GM23338 (cell line): Measurements from ENCODE around the gene KLHDC8A. TPM values are rescaled to one million over a fixed set of nuclear protein-coding genes. Genes with fewer than 3 reads are reported as not detected.

ENCODE experiments used
- ATAC-seq: fragments of 200-7000 bp; cut with Tn5 transposase; 3 replicates; pipeline ENCODE4 v1.9.1; 2020
- DNase-seq: peaks from one replicate; pipeline ENCODE4 v3.0.0-alpha.2; 2015; ENCODE audit warnings: low spot score
- H2AFZ ChIP-seq: fragments of 200-600 bp; sonication (generic); 2 replicates; pipeline ENCODE4 v1.8.0; 2016; ENCODE audit warnings: antibody characterized with exemption, mild to moderate bottlenecking, moderate library complexity
- H3F3A ChIP-seq: fragments of 200-600 bp; sonication (generic); replicated peaks from 2 replicates; pipeline ENCODE4 v1.8.0; 2017; ENCODE audit warnings: antibody characterized with exemption, mixed run types, low read depth
- H3K27ac ChIP-seq: fragments of 200-600 bp; sonication (generic); 2 replicates; pipeline ENCODE4 v1.6.1; 2016; ENCODE audit warnings: low read depth
- H3K27me3 ChIP-seq: fragments of 200-600 bp; sonication (generic); 2 replicates; pipeline ENCODE4 v1.8.0; 2016; ENCODE audit warnings: mild to moderate bottlenecking, mixed run types, moderate library complexity; ENCODE audit not compliant: insufficient read depth
- H3K36me3 ChIP-seq: fragments of 200-600 bp; sonication (generic); 2 replicates; pipeline ENCODE4 v1.8.0; 2016; ENCODE audit warnings: mild to moderate bottlenecking; ENCODE audit not compliant: insufficient read depth
- H3K4me1 ChIP-seq: fragments of 200-600 bp; sonication (generic); 2 replicates; pipeline ENCODE4 v1.8.0; 2016; ENCODE audit warnings: mild to moderate bottlenecking, moderate library complexity; ENCODE audit not compliant: insufficient read depth
- H3K4me2 ChIP-seq: fragments of 200-600 bp; sonication (generic); 2 replicates; pipeline ENCODE4 v1.7.1; 2017; ENCODE audit warnings: mixed run types
- H3K4me3 ChIP-seq: fragments of 200-600 bp; sonication (generic); 2 replicates; pipeline ENCODE4 v1.6.1; 2016; ENCODE audit warnings: mixed run types
- H3K79me2 ChIP-seq: fragments of 200-600 bp; sonication (generic); replicated peaks from 2 replicates; pipeline ENCODE4 v1.8.0; 2017; ENCODE audit warnings: mild to moderate bottlenecking; ENCODE audit not compliant: insufficient read depth
- H3K9me2 ChIP-seq: fragments of 200-600 bp; sonication (generic); 2 replicates; pipeline ENCODE4 v1.8.0; 2017; ENCODE audit not compliant: insufficient read depth
- H4K20me1 ChIP-seq: fragments of 200-600 bp; sonication (generic); replicated peaks from 2 replicates; pipeline ENCODE4 v1.8.0; 2017; ENCODE audit warnings: mild to moderate bottlenecking; ENCODE audit not compliant: insufficient read depth
- H3K27ac Mint-ChIP-seq: 2 replicates; pipeline ENCODE4 v1.8.0; 2020; ENCODE audit warnings: inconsistent platforms, mild to moderate bottlenecking, moderate library complexity, mixed read lengths
- H3K27me3 Mint-ChIP-seq: 3 replicates; pipeline ENCODE4 v1.8.0; 2022; ENCODE audit warnings: low read depth, mild to moderate bottlenecking, moderate library complexity, mixed read lengths, inconsistent platforms; ENCODE audit not compliant: insufficient read depth, poor library complexity
- H3K36me3 Mint-ChIP-seq: 3 replicates; pipeline ENCODE4 v1.8.0; 2021; ENCODE audit warnings: low read depth, mild to moderate bottlenecking, inconsistent platforms, moderate library complexity, mixed read lengths
- H3K4me1 Mint-ChIP-seq: 3 replicates; pipeline ENCODE4 v1.8.0; 2020; ENCODE audit warnings: mild to moderate bottlenecking, inconsistent platforms, mixed read lengths
- H3K4me3 Mint-ChIP-seq: 3 replicates; pipeline ENCODE4 v1.8.0; 2021; ENCODE audit warnings: moderate library complexity, mild to moderate bottlenecking, inconsistent platforms, mixed read lengths
- H3K9me3 Mint-ChIP-seq: 3 replicates; pipeline ENCODE4 v1.8.0; 2020; ENCODE audit warnings: moderate library complexity, mild to moderate bottlenecking, inconsistent platforms, mixed read lengths
- CREB1 ChIP-seq: fragments of 250-450 bp; sonication (Bioruptor Pico); IDR thresholded peaks from 2 replicates; pipeline ENCODE4 v1.5.0; 2020; ENCODE audit warnings: low read depth, mild to moderate bottlenecking, moderate library complexity
- CTCF ChIP-seq, 2 experiments: fragments of 200-600 bp in 1 of 2; sonication (generic) in 1 of 2; conservative IDR thresholded peaks; 2 replicates each; pipeline versions ENCODE4 v1.5.1 to v1.6.1; 2016 to 2017; ENCODE audit warnings: antibody characterized with exemption in 2 of 2, low read depth in 2 of 2, mild to moderate bottlenecking in 2 of 2, moderate library complexity in 1 of 2
- EZH2 ChIP-seq: fragments of 200-600 bp; sonication (generic); IDR thresholded peaks from one replicate; pipeline ENCODE4 v1.8.0; 2017; ENCODE audit warnings: antibody characterized with exemption, mild to moderate bottlenecking, low read depth; ENCODE audit not compliant: unreplicated experiment
- EZH2phosphoT487 ChIP-seq: fragments of 200-600 bp; sonication (generic); IDR thresholded peaks from one replicate; pipeline ENCODE4 v1.8.1; 2018; ENCODE audit warnings: antibody characterized with exemption; ENCODE audit not compliant: unreplicated experiment
- JUNB ChIP-seq: IDR thresholded peaks from one replicate; pipeline ENCODE4 v1.6.1; 2016; ENCODE audit warnings: antibody characterized with exemption; ENCODE audit not compliant: unreplicated experiment
- NANOG ChIP-seq: IDR thresholded peaks from 2 replicates; pipeline ENCODE4 v1.6.1; 2016; ENCODE audit warnings: antibody characterized with exemption, borderline replicate concordance
- POLR2AphosphoS5 ChIP-seq: IDR thresholded peaks from 2 replicates; pipeline ENCODE4 v1.6.1; 2016; ENCODE audit warnings: antibody characterized with exemption, low read depth
- STAT1 ChIP-seq: IDR thresholded peaks from one replicate; pipeline ENCODE4 v1.6.1; 2016; ENCODE audit warnings: antibody characterized with exemption; ENCODE audit not compliant: unreplicated experiment
- ZNF114 ChIP-seq: fragments of 250-450 bp; sonication (Bioruptor Pico); IDR thresholded peaks from 2 replicates; pipeline ENCODE4 v1.5.0; 2020; ENCODE audit warnings: mild to moderate bottlenecking, moderate library complexity
- ZNF331 ChIP-seq: fragments of 250-450 bp; sonication (Bioruptor Pico); IDR thresholded peaks from 2 replicates; pipeline ENCODE4 v1.5.0; 2020; ENCODE audit warnings: low read depth, mild to moderate bottlenecking, moderate library complexity
- ZNF462 ChIP-seq: fragments of 250-450 bp; sonication (Bioruptor Pico); IDR thresholded peaks from 2 replicates; pipeline ENCODE4 v1.5.0; 2020; ENCODE audit warnings: mild to moderate bottlenecking, moderate library complexity
- polyA plus RNA-seq: library from polyadenylated mRNA; unstranded; fragments of >200 nt; fragmentation: Nextera tagmentation; extraction: Ambion mirVana; gene quantifications from 2 replicates; pipeline ENCODE4 v1.2.1, GENCODE V29; 2016
- total RNA-seq: library from RNA; depleted of rRNA; stranded (reverse); fragments of >200 nt; shearing (Covaris generic); gene quantifications from 2 replicates; pipeline ENCODE4 v1.2.3, GENCODE V29; 2014
- TF ChIP-seq, protein P1 (sequence below): IDR thresholded peaks from 2 replicates; pipeline ENCODE4 v1.6.1; 2016; ENCODE audit warnings: antibody characterized with exemption
- TF ChIP-seq, protein P2 (sequence below): IDR thresholded peaks from one replicate; pipeline ENCODE4 v1.6.1; 2018; ENCODE audit warnings: antibody characterized with exemption; ENCODE audit not compliant: unreplicated experiment

The KLHDC8A gene
- total and polyA plus RNA-seq, 2 experiments from 2014 or later, result 1.7 to 2.8 TPM

DNA sequence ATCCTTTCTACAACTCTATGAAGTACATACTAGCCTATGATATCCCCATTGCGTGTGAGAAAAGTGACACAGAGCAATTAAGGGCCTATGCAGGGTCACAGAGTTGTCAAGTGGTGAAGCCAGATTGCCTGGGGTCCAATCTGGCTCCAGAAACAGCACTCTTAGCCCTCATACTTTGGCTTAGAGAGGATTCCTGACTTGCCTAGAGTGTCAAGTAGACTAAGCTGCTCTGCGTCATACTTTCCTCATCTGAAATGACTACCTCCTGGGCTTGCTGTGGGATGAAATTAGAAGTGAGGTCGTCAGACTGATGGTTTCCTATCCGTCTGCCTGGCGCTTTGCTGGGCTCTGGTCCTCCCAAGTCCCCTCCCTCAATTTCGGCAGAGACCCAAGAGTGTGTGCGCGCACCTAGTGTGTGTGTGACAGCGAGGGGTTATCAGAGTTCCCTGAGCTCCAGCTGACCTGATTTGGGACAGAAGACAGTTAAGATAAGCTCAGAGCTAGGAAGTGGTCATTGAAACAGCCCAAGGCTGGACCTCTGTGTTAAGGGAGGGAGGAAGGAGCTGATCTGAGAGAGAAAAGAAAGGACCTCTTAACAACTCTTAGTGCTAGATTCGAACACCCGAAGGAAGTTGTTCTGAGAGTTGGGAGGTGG is 29.8 kb downstream of the KLHDC8A start:
- Mint-ChIP-seq H3K4me1 (peaks cover 14% of the 10 kb centered on the region), H3K36me3 (no peaks in the 10 kb centered on the region), H3K27ac (no peak overlapping the region), H3K4me3 (no peak overlapping the region), H3K9me3 (no peaks in the 10 kb centered on the region), H3K27me3 (peaks cover 14% of the 10 kb centered on the region)
- DNase-seq (no peak), ATAC-seq (no peak)
- TF ChIP-seq, protein P1, sequence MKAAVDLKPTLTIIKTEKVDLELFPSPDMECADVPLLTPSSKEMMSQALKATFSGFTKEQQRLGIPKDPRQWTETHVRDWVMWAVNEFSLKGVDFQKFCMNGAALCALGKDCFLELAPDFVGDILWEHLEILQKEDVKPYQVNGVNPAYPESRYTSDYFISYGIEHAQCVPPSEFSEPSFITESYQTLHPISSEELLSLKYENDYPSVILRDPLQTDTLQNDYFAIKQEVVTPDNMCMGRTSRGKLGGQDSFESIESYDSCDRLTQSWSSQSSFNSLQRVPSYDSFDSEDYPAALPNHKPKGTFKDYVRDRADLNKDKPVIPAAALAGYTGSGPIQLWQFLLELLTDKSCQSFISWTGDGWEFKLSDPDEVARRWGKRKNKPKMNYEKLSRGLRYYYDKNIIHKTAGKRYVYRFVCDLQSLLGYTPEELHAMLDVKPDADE, result no peak
- TF ChIP-seq CREB1 (CRISPR knock-in tag) (no peak), STAT1 (no peak), JUNB (no peak), POLR2AphosphoS5 (no peak), CTCF (conservative IDR thresholded peaks at IDR 0.05; ENCODE audit: low read depth in 2 of 2) (no peak), NANOG (no peak), ZNF114 (no peak), ZNF462 (no peak), EZH2 (no peak), ZNF331 (no peak), EZH2phosphoT487 (no peak)
- TF ChIP-seq, protein P2, sequence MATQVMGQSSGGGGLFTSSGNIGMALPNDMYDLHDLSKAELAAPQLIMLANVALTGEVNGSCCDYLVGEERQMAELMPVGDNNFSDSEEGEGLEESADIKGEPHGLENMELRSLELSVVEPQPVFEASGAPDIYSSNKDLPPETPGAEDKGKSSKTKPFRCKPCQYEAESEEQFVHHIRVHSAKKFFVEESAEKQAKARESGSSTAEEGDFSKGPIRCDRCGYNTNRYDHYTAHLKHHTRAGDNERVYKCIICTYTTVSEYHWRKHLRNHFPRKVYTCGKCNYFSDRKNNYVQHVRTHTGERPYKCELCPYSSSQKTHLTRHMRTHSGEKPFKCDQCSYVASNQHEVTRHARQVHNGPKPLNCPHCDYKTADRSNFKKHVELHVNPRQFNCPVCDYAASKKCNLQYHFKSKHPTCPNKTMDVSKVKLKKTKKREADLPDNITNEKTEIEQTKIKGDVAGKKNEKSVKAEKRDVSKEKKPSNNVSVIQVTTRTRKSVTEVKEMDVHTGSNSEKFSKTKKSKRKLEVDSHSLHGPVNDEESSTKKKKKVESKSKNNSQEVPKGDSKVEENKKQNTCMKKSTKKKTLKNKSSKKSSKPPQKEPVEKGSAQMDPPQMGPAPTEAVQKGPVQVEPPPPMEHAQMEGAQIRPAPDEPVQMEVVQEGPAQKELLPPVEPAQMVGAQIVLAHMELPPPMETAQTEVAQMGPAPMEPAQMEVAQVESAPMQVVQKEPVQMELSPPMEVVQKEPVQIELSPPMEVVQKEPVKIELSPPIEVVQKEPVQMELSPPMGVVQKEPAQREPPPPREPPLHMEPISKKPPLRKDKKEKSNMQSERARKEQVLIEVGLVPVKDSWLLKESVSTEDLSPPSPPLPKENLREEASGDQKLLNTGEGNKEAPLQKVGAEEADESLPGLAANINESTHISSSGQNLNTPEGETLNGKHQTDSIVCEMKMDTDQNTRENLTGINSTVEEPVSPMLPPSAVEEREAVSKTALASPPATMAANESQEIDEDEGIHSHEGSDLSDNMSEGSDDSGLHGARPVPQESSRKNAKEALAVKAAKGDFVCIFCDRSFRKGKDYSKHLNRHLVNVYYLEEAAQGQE, result no peak
- H3K36me3 ChIP-seq, result no peaks in the 10 kb centered on the region
- no peaks in the 10 kb centered on the region; the same call in 1 of the 2 replicates for H3K27me3 ChIP-seq
- no peak overlapping the region for H3K4me3 ChIP-seq
- H2AFZ ChIP-seq, result no peak overlapping the region
- no peak overlapping the region for H3K27ac ChIP-seq
- no peaks in the 10 kb centered on the region for H4K20me1 ChIP-seq
- peaks cover 2% of the 10 kb centered on the region for H3K4me1 ChIP-seq
- peaks cover 4% of the 10 kb centered on the region; the same call in 1 of the 2 replicates for H3F3A ChIP-seq
- peaks cover 4% of the 10 kb centered on the region; the same call in 1 of the 2 replicates for H3K9me2 ChIP-seq
- H3K79me2 ChIP-seq, result no peaks in the 10 kb centered on the region
- H3K4me2 ChIP-seq, result no peak overlapping the region
